Loucy (cell line): Measurements from ENCODE around the gene MILR1.
A peak's percentile ranks its signal among the peaks of the same experiment; 100 is the strongest.

Experiments used
- H2AFZ ChIP-seq: fragments of 200-600 bp; sonication (generic); 2 replicates; pipeline ENCODE4 v1.6.0; 2016; ENCODE audit warnings: antibody characterized with exemption, mild to moderate bottlenecking, low read length, moderate library complexity
- H3F3A ChIP-seq: fragments of 200-600 bp; 2 replicates; pipeline ENCODE4 v1.6.0; 2016; ENCODE audit warnings: antibody characterized with exemption, low read depth, mild to moderate bottlenecking
- H3K27me3 ChIP-seq: fragments of 200-600 bp; sonication (generic); 2 replicates; pipeline ENCODE4 v1.6.1; 2014; ENCODE audit warnings: low read length, mild to moderate bottlenecking; ENCODE audit not compliant: insufficient read depth, poor library complexity, severe bottlenecking
- H3K36me3 ChIP-seq: fragments of 200-600 bp; sonication (generic); 2 replicates; pipeline ENCODE4 v1.6.1; 2016; ENCODE audit warnings: low read length; ENCODE audit not compliant: insufficient read depth
- H3K4me1 ChIP-seq: fragments of 200-600 bp; sonication (generic); 2 replicates; pipeline ENCODE4 v1.5.1; 2014; ENCODE audit warnings: low read length, mild to moderate bottlenecking; ENCODE audit not compliant: insufficient read depth, poor library complexity, severe bottlenecking
- H3K4me2 ChIP-seq: fragments of 200-600 bp; sonication (generic); 2 replicates; pipeline ENCODE4 v1.6.0; 2014; ENCODE audit warnings: antibody characterized with exemption, low read length, low read depth, mild to moderate bottlenecking; ENCODE audit not compliant: poor library complexity, severe bottlenecking
- H3K4me3 ChIP-seq: fragments of 200-600 bp; sonication (generic); 2 replicates; pipeline ENCODE4 v1.5.1; 2014; ENCODE audit warnings: low read length, mild to moderate bottlenecking, mixed read lengths; ENCODE audit not compliant: poor library complexity, severe bottlenecking
- H3K79me2 ChIP-seq: fragments of 200-600 bp; sonication (generic); 2 replicates; pipeline ENCODE4 v1.6.1; 2014; ENCODE audit warnings: low read length; ENCODE audit not compliant: insufficient read depth
- H3K9ac ChIP-seq: fragments of 200-600 bp; sonication (generic); 2 replicates; pipeline ENCODE4 v1.6.0; 2014; ENCODE audit warnings: mild to moderate bottlenecking, low read depth, low read length, moderate library complexity; ENCODE audit not compliant: poor library complexity, severe bottlenecking
- H3K9me2 ChIP-seq: fragments of 200-600 bp; sonication (generic); replicated peaks from 2 replicates; pipeline ENCODE4 v1.6.1; 2016; ENCODE audit warnings: low read depth, low read length, mixed read lengths
- H3K9me3 ChIP-seq: fragments of 200-600 bp; sonication (generic); 2 replicates; pipeline ENCODE4 v1.6.1; 2014; ENCODE audit warnings: mild to moderate bottlenecking, antibody characterized with exemption, low read length, low read depth; ENCODE audit not compliant: insufficient read depth
- H4K20me1 ChIP-seq: fragments of 200-600 bp; sonication (generic); 2 replicates; pipeline ENCODE4 v1.6.0; 2014; ENCODE audit warnings: antibody characterized with exemption, low read length, mild to moderate bottlenecking; ENCODE audit not compliant: insufficient read depth, poor library complexity, severe bottlenecking
- EZH2phosphoT487 ChIP-seq: fragments of 200-600 bp; IDR thresholded peaks from 2 replicates; pipeline ENCODE4 v1.6.1; 2018; ENCODE audit warnings: antibody characterized with exemption, mild to moderate bottlenecking, moderate library complexity, borderline replicate concordance
- TF ChIP-seq, protein P1 (sequence below): fragments of 200-600 bp; sonication (generic); conservative IDR thresholded peaks from 2 replicates; pipeline ENCODE4 v1.5.1; 2014; ENCODE audit warnings: mild to moderate bottlenecking, antibody characterized with exemption, low read length

Gene MILR1

DNA sequence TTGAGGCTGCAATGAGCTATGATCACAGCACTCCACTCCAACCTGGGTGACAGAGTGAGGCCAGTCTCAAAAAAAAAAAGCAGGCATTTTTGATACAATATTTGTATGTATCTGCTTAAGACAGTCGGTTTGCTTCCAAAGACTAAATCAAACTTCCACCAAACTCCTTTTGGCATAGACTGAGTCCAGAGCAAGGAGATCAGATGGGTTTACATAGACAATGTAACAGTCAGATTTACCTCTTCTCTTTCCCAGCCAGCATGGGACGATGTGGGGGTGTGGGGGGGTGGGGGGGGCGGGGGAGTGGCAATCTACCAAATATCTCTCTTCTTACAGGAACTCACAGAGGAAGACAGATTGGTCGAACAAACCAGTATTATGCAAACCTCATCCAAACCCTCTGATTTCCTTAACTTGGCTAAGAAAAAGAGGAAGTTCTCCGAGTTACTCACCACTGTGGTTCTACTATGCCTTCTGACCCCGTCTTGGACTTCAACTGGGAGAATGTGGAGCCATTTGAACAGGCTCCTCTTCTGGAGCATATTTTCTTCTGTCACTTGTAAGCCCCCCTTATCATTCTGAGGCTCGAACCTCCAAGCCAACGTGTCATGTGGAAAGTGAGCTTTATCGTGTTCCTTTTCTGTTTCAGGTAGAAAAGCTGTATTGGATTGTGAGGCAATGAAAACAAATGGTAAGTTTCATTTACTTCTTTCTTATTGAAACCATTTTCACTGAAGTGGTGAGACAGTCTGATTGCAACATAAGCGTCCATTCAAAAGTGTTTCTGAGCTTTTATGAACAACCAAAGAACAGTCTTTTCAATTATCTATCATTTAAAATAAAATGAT is at the start of gene MILR1:
Gene MILR1 (plus strand): TSS at position 451 of the 848 bp plus-strand sequence. CDS start 54 bp downstream, at position 505.
- H3K4me2 ChIP-seq, result peak within 1 kb of the TSS; percentile 68
- no peaks in the 10 kb centered on the region for H3F3A ChIP-seq
- H3K9ac ChIP-seq, result peak within 1 kb of the TSS; percentile 14
- H3K36me3 ChIP-seq, result no peaks in the 10 kb centered on the region
- no peaks in the 10 kb centered on the region for H3K79me2 ChIP-seq
- H3K9me2 ChIP-seq, result no peaks in the 10 kb centered on the region
- H4K20me1 ChIP-seq, result no peaks in the 10 kb centered on the region
- peak within 1 kb of the TSS; percentile 62 for H3K4me3 ChIP-seq
- H3K27me3 ChIP-seq, result no peaks in the 10 kb centered on the region
- H3K9me3 ChIP-seq, result no peaks in the 10 kb centered on the region
- no peak for TF ChIP-seq EZH2phosphoT487
- TF ChIP-seq, protein P1, sequence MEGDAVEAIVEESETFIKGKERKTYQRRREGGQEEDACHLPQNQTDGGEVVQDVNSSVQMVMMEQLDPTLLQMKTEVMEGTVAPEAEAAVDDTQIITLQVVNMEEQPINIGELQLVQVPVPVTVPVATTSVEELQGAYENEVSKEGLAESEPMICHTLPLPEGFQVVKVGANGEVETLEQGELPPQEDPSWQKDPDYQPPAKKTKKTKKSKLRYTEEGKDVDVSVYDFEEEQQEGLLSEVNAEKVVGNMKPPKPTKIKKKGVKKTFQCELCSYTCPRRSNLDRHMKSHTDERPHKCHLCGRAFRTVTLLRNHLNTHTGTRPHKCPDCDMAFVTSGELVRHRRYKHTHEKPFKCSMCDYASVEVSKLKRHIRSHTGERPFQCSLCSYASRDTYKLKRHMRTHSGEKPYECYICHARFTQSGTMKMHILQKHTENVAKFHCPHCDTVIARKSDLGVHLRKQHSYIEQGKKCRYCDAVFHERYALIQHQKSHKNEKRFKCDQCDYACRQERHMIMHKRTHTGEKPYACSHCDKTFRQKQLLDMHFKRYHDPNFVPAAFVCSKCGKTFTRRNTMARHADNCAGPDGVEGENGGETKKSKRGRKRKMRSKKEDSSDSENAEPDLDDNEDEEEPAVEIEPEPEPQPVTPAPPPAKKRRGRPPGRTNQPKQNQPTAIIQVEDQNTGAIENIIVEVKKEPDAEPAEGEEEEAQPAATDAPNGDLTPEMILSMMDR, result no peak
- H3K4me1 ChIP-seq, result peaks cover 14% of the 10 kb centered on the region
- peak within 1 kb of the TSS; percentile 88 for H2AFZ ChIP-seq

DNA sequence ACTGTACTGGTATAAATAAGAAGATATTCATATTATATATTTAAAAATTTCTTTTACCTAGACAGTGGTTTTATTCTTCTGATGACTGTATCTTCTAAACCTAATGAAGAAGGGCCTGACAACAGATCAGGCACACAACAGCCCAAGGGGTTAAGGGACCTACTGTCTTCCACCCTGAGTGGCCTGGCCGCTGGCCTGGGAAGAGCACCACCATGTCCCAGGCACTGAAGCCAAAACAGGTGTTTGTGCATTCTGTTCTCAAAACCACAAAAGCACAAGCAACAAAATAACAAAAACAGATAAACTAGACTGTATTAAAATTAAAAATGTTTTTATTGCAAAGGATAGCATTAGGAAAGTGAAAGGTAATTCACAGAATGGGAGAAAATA is 49.2 kb upstream of the MILR1 start:
- peaks cover 52% of the 10 kb centered on the region for H3K4me1 ChIP-seq
- TF ChIP-seq, protein P1, result no peak
- TF ChIP-seq EZH2phosphoT487, result no peak
- no peaks in the 10 kb centered on the region for H4K20me1 ChIP-seq
- 0 out of 2 replicates have a peak, but pooled peaks cover 4% of the 10 kb centered on the region for H3F3A ChIP-seq
- no peak overlapping the region for H3K9ac ChIP-seq
- peaks cover 31% of the 10 kb centered on the region for H3K79me2 ChIP-seq
- no peaks in the 10 kb centered on the region for H3K27me3 ChIP-seq
- no peak overlapping the region for H2AFZ ChIP-seq
- no peaks in the 10 kb centered on the region for H3K9me2 ChIP-seq
- no peaks in the 10 kb centered on the region for H3K9me3 ChIP-seq
- no peaks in the 10 kb centered on the region for H3K36me3 ChIP-seq
- no peak overlapping the region for H3K4me3 ChIP-seq
- no peak overlapping the region for H3K4me2 ChIP-seq

DNA sequence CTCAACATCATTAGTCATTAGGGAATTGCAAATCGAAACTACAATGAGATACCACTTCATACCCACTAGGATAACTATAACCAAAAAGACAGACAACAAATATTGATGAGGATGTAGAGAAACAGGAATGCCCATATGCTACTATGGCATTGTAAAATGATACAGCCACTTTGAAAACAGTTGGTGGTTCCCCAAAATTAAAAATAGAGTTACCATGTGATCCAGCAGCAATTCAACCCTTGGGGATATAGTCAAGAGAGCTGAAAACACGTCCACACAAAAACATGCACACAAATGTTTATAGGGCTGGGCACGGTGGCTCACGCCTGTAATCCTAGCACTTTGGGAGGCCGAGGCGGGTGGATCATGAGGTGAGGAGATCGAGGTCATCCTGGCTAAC is 48.3 kb upstream of the MILR1 start:
- Histone ChIP-seq H3F3A (no peaks in the 10 kb centered on the region), H3K9me3 (no peaks in the 10 kb centered on the region), H3K27me3 (no peaks in the 10 kb centered on the region), H3K36me3 (no peaks in the 10 kb centered on the region), H4K20me1 (no peaks in the 10 kb centered on the region), H3K4me1 (peaks cover 48% of the 10 kb centered on the region), H3K79me2 (peaks cover 23% of the 10 kb centered on the region), H3K4me3 (no peak overlapping the region), H3K4me2 (no peak overlapping the region), H3K9ac (no peak overlapping the region), H3K9me2 (no peaks in the 10 kb centered on the region), H2AFZ (no peak overlapping the region)
- TF ChIP-seq, protein P1, result no peak
- no peak for TF ChIP-seq EZH2phosphoT487
